Liver (tissue), 3 donors: ENCODE measurements around the gene AQP12A.
"Not testable (repeated sequence)": the region's sequence is repeated elsewhere in the genome, so short reads cannot be mapped to it uniquely, and the experiment has no call there.

Experiments used
- EGR1 ChIP-seq, 2 donors: IDR thresholded peaks; 2 replicates each; pipeline ENCODE4 v1.6.1; 2016 to 2018; ENCODE audit warnings: antibody characterized with exemption in 2 of 2, low read depth in 2 of 2
- FOXA2 ChIP-seq: IDR thresholded peaks from 2 replicates; pipeline ENCODE4 v1.6.1; 2016; ENCODE audit warnings: antibody characterized with exemption
- HNF4G ChIP-seq: IDR thresholded peaks from 2 replicates; pipeline ENCODE4 v1.6.1; 2016; ENCODE audit warnings: antibody characterized with exemption
- JUND ChIP-seq, 2 donors: IDR thresholded peaks; 2 replicates each; pipeline ENCODE4 v1.6.1; 2016; ENCODE audit warnings: antibody characterized with exemption in 2 of 2
- RAD21 ChIP-seq, 2 donors: IDR thresholded peaks; 2 replicates each; pipeline ENCODE4 v1.6.1; 2016; ENCODE audit warnings: antibody characterized with exemption in 2 of 2, mild to moderate bottlenecking in 2 of 2
- RXRA ChIP-seq, 2 donors: IDR thresholded peaks; 2 replicates each; pipeline ENCODE4 v1.6.1; 2017 to 2018; ENCODE audit warnings: antibody characterized with exemption in 2 of 2, mild to moderate bottlenecking in 1 of 2
- SP1 ChIP-seq: IDR thresholded peaks from 2 replicates; pipeline ENCODE4 v1.6.1; 2018; ENCODE audit warnings: antibody characterized with exemption, mild to moderate bottlenecking
- TAF1 ChIP-seq: conservative IDR thresholded peaks from 2 replicates; pipeline ENCODE4 v1.6.1; 2016; ENCODE audit warnings: antibody characterized with exemption, mild to moderate bottlenecking
- YY1 ChIP-seq: IDR thresholded peaks from 2 replicates; pipeline ENCODE4 v1.6.1; 2016; ENCODE audit warnings: antibody characterized with exemption, mild to moderate bottlenecking
- TF ChIP-seq, protein P1 (sequence below): fragments of 150-350 bp; IDR thresholded peaks from 2 replicates; pipeline ENCODE4 v1.5.1; 2017; ENCODE audit warnings: improper control_type of control experiment, low read depth, low read length; ENCODE audit not compliant: missing input control
- TF ChIP-seq, protein P2 (sequence below): IDR thresholded peaks from 2 replicates; pipeline ENCODE4 v1.6.1; 2016; ENCODE audit warnings: antibody characterized with exemption, mild to moderate bottlenecking
- TF ChIP-seq, protein P3 (sequence below): IDR thresholded peaks from 2 replicates; pipeline ENCODE4 v1.6.1; 2016; ENCODE audit warnings: antibody characterized with exemption
- TF ChIP-seq, protein P4 (sequence below): IDR thresholded peaks from 2 replicates; pipeline ENCODE4 v1.6.1; 2016; ENCODE audit warnings: antibody characterized with exemption
- donor health status: healthy.
- donor health status: healthy.

- TF ChIP-seq, protein P1, sequence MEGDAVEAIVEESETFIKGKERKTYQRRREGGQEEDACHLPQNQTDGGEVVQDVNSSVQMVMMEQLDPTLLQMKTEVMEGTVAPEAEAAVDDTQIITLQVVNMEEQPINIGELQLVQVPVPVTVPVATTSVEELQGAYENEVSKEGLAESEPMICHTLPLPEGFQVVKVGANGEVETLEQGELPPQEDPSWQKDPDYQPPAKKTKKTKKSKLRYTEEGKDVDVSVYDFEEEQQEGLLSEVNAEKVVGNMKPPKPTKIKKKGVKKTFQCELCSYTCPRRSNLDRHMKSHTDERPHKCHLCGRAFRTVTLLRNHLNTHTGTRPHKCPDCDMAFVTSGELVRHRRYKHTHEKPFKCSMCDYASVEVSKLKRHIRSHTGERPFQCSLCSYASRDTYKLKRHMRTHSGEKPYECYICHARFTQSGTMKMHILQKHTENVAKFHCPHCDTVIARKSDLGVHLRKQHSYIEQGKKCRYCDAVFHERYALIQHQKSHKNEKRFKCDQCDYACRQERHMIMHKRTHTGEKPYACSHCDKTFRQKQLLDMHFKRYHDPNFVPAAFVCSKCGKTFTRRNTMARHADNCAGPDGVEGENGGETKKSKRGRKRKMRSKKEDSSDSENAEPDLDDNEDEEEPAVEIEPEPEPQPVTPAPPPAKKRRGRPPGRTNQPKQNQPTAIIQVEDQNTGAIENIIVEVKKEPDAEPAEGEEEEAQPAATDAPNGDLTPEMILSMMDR, result not testable (repeated sequence)
- TF ChIP-seq, protein P2, sequence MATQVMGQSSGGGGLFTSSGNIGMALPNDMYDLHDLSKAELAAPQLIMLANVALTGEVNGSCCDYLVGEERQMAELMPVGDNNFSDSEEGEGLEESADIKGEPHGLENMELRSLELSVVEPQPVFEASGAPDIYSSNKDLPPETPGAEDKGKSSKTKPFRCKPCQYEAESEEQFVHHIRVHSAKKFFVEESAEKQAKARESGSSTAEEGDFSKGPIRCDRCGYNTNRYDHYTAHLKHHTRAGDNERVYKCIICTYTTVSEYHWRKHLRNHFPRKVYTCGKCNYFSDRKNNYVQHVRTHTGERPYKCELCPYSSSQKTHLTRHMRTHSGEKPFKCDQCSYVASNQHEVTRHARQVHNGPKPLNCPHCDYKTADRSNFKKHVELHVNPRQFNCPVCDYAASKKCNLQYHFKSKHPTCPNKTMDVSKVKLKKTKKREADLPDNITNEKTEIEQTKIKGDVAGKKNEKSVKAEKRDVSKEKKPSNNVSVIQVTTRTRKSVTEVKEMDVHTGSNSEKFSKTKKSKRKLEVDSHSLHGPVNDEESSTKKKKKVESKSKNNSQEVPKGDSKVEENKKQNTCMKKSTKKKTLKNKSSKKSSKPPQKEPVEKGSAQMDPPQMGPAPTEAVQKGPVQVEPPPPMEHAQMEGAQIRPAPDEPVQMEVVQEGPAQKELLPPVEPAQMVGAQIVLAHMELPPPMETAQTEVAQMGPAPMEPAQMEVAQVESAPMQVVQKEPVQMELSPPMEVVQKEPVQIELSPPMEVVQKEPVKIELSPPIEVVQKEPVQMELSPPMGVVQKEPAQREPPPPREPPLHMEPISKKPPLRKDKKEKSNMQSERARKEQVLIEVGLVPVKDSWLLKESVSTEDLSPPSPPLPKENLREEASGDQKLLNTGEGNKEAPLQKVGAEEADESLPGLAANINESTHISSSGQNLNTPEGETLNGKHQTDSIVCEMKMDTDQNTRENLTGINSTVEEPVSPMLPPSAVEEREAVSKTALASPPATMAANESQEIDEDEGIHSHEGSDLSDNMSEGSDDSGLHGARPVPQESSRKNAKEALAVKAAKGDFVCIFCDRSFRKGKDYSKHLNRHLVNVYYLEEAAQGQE, result not testable (repeated sequence)
- not testable (repeated sequence) for TF ChIP-seq FOXA2; RAD21 (IDR thresholded peaks at IDR 0.05); SP1; JUND (IDR thresholded peaks at IDR 0.05); RXRA (IDR thresholded peaks at IDR 0.05); TAF1; EGR1 (IDR thresholded peaks at IDR 0.05; ENCODE audit: low read depth in 2 of 2); HNF4G; YY1
- TF ChIP-seq, protein P3, sequence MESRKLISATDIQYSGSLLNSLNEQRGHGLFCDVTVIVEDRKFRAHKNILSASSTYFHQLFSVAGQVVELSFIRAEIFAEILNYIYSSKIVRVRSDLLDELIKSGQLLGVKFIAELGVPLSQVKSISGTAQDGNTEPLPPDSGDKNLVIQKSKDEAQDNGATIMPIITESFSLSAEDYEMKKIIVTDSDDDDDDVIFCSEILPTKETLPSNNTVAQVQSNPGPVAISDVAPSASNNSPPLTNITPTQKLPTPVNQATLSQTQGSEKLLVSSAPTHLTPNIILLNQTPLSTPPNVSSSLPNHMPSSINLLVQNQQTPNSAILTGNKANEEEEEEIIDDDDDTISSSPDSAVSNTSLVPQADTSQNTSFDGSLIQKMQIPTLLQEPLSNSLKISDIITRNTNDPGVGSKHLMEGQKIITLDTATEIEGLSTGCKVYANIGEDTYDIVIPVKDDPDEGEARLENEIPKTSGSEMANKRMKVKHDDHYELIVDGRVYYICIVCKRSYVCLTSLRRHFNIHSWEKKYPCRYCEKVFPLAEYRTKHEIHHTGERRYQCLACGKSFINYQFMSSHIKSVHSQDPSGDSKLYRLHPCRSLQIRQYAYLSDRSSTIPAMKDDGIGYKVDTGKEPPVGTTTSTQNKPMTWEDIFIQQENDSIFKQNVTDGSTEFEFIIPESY, result not testable (repeated sequence)
- TF ChIP-seq, protein P4, sequence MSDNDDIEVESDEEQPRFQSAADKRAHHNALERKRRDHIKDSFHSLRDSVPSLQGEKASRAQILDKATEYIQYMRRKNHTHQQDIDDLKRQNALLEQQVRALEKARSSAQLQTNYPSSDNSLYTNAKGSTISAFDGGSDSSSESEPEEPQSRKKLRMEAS, result not testable (repeated sequence)
Measured at GRCh38 chr2:240674461-240675184, 17.0 kb upstream of the AQP12A start.
